SU-DHL-6 (cell line): ENCODE measurements around the gene ICAM4.

Experiments used
- H2AFZ ChIP-seq: fragments of 200-600 bp; sonication (generic); 2 replicates; pipeline ENCODE4 v1.6.1; 2014; ENCODE audit warnings: low read depth, mild to moderate bottlenecking, moderate library complexity, mixed read lengths, antibody characterized with exemption, low read length; ENCODE audit not compliant: severe bottlenecking
- H3F3A ChIP-seq: fragments of 200-600 bp; shearing (Covaris generic); 2 replicates; pipeline ENCODE4 v1.6.0; 2016; ENCODE audit warnings: antibody characterized with exemption, mild to moderate bottlenecking; ENCODE audit not compliant: insufficient read depth
- H3K27ac ChIP-seq: fragments of 200-600 bp; sonication (generic); 2 replicates; pipeline ENCODE4 v1.5.1; 2016; ENCODE audit warnings: low read depth, mild to moderate bottlenecking, low read length, moderate library complexity, mixed read lengths
- H3K27me3 ChIP-seq: fragments of 200-600 bp; sonication (generic), shearing (Covaris generic); 2 replicates; pipeline ENCODE4 v1.6.0; 2014; ENCODE audit warnings: mild to moderate bottlenecking, low read length
- H3K36me3 ChIP-seq: fragments of 200-600 bp; sonication (generic); 2 replicates; pipeline ENCODE4 v1.6.1; 2014; ENCODE audit warnings: mild to moderate bottlenecking, low read length, mixed read lengths
- H3K4me2 ChIP-seq: fragments of 300-600, 200-600 bp; shearing (Covaris generic), sonication (generic); 2 replicates; pipeline ENCODE4 v1.6.0; 2014; ENCODE audit warnings: low read length, low read depth, mild to moderate bottlenecking; ENCODE audit not compliant: poor library complexity, severe bottlenecking
- H3K4me3 ChIP-seq: fragments of 200-600 bp; sonication (generic); 2 replicates; pipeline ENCODE4 v1.5.1; 2014; ENCODE audit warnings: antibody characterized with exemption, low read length, mild to moderate bottlenecking, mixed read lengths; ENCODE audit not compliant: insufficient read depth, poor library complexity, severe bottlenecking
- H3K79me2 ChIP-seq: fragments of 200-600 bp; sonication (generic); 2 replicates; pipeline ENCODE4 v1.6.1; 2014; ENCODE audit warnings: mild to moderate bottlenecking, low read length, moderate library complexity; ENCODE audit not compliant: insufficient read depth
- H3K9ac ChIP-seq: fragments of 200-600 bp; sonication (generic); 2 replicates; pipeline ENCODE4 v1.7.0; 2014; ENCODE audit warnings: mild to moderate bottlenecking, low read length
- H3K9me2 ChIP-seq: fragments of 200-600 bp; sonication (generic); replicated peaks from 2 replicates; pipeline ENCODE4 v1.6.1; 2014; ENCODE audit warnings: low read length; ENCODE audit not compliant: insufficient read depth
- H3K9me3 ChIP-seq: fragments of 200-600 bp; sonication (generic); 2 replicates; pipeline ENCODE4 v1.6.1; 2014; ENCODE audit warnings: low read length, mixed read lengths; ENCODE audit not compliant: insufficient read depth
- H4K20me1 ChIP-seq: fragments of 200-600 bp; sonication (generic); 2 replicates; pipeline ENCODE4 v1.6.1; 2014; ENCODE audit warnings: low read depth, mild to moderate bottlenecking, antibody characterized with exemption, low read length, moderate library complexity, mixed read lengths
- EZH2phosphoT487 ChIP-seq: fragments of 200-600 bp; sonication (generic), shearing (Covaris generic); conservative IDR thresholded peaks from 2 replicates; pipeline ENCODE4 v1.6.1; 2018; ENCODE audit warnings: mild to moderate bottlenecking, antibody characterized with exemption, low read length, moderate library complexity, mixed read lengths
- TF ChIP-seq, protein P1 (sequence below): fragments of 200-600 bp; sonication (generic); IDR thresholded peaks from one replicate; pipeline ENCODE4 v1.5.1; 2017; ENCODE audit warnings: antibody characterized with exemption, mild to moderate bottlenecking, low read length, moderate library complexity; ENCODE audit not compliant: insufficient read depth, poor library complexity, severe bottlenecking

ICAM4 gene

DNA sequence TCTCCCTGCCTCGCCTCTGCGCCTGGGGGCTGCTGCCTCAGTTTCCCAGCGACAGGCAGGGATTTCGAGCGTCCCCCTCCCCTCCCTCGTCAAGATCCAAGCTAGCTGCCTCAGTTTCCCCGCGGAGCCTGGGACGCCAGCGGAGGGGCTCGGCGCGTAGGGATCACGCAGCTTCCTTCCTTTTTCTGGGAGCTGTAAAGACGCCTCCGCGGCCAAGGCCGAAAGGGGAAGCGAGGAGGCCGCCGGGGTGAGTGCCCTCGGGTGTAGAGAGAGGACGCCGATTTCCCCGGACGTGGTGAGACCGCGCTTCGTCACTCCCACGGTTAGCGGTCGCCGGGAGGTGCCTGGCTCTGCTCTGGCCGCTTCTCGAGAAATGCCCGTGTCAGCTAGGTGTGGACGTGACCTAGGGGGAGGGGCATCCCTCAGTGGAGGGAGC, 16.6 kb upstream of the ICAM4 start:
- H3K27me3 ChIP-seq = no peaks in the 10 kb centered on the region
- H3K27ac ChIP-seq = peak overlapping the region; percentile 93
- H3K9me2 ChIP-seq = no peaks in the 10 kb centered on the region
- TF ChIP-seq, protein P1, sequence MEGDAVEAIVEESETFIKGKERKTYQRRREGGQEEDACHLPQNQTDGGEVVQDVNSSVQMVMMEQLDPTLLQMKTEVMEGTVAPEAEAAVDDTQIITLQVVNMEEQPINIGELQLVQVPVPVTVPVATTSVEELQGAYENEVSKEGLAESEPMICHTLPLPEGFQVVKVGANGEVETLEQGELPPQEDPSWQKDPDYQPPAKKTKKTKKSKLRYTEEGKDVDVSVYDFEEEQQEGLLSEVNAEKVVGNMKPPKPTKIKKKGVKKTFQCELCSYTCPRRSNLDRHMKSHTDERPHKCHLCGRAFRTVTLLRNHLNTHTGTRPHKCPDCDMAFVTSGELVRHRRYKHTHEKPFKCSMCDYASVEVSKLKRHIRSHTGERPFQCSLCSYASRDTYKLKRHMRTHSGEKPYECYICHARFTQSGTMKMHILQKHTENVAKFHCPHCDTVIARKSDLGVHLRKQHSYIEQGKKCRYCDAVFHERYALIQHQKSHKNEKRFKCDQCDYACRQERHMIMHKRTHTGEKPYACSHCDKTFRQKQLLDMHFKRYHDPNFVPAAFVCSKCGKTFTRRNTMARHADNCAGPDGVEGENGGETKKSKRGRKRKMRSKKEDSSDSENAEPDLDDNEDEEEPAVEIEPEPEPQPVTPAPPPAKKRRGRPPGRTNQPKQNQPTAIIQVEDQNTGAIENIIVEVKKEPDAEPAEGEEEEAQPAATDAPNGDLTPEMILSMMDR = no peak
- no peak for TF ChIP-seq EZH2phosphoT487
- peak overlapping the region; percentile 79 for H3K9ac ChIP-seq
- peak overlapping the region; percentile 28 for H2AFZ ChIP-seq
- H3K9me3 ChIP-seq = no peaks in the 10 kb centered on the region
- H3K36me3 ChIP-seq = no peaks in the 10 kb centered on the region
- H3K79me2 ChIP-seq = peaks cover 18% of the 10 kb centered on the region; the same call in 1 of the 2 replicates
- H3F3A ChIP-seq = peaks cover 17% of the 10 kb centered on the region
- no peaks in the 10 kb centered on the region for H4K20me1 ChIP-seq
- peak overlapping the region; percentile 71 for H3K4me3 ChIP-seq
- peak overlapping the region; percentile 95 for H3K4me2 ChIP-seq

GRCh38 chr19:10270616-10271394, 15.9 kb upstream of the ICAM4 start, which contains the start of gene ICAM1:
Gene ICAM1 (plus strand): TSS chr19:10271120. CDS start chr19:10271160, 40 bp downstream.
- TF ChIP-seq EZH2phosphoT487 = no peak
- TF ChIP-seq, protein P1 = no peak
- Histone ChIP-seq H3K9ac (peak within 1 kb of the TSS; percentile 79), H4K20me1 (no peaks in the 10 kb centered on the region), H3K36me3 (no peaks in the 10 kb centered on the region), H3K4me3 (peak within 1 kb of the TSS; percentile 71), H3K27me3 (no peaks in the 10 kb centered on the region), H3F3A (peaks cover 17% of the 10 kb centered on the region), H3K79me2 (peaks cover 18% of the 10 kb centered on the region; the same call in 1 of the 2 replicates), H3K4me2 (peak within 1 kb of the TSS; percentile 95), H3K9me2 (no peaks in the 10 kb centered on the region), H2AFZ (peak within 1 kb of the TSS; percentile 66), H3K9me3 (no peaks in the 10 kb centered on the region), H3K27ac (peak within 1 kb of the TSS; percentile 93)

GRCh38 chr19:10271543-10272086, 15.1 kb upstream of the ICAM4 start:
- Histone ChIP-seq H3K27ac (peak overlapping the region; percentile 93), H3K79me2 (peaks cover 18% of the 10 kb centered on the region; the same call in 1 of the 2 replicates), H3K4me3 (peak overlapping the region; percentile 71), H3K27me3 (no peaks in the 10 kb centered on the region), H4K20me1 (no peaks in the 10 kb centered on the region), H3K36me3 (no peaks in the 10 kb centered on the region), H3K4me2 (peak overlapping the region; percentile 95), H2AFZ (no peak overlapping the region), H3K9me2 (no peaks in the 10 kb centered on the region), H3F3A (peaks cover 17% of the 10 kb centered on the region), H3K9me3 (no peaks in the 10 kb centered on the region), H3K9ac (peak overlapping the region; percentile 79)
- TF ChIP-seq, protein P1 = no peak
- TF ChIP-seq EZH2phosphoT487 = no peak
